Endothelial cell of umbilical vein (primary cell): Measurements from ENCODE around the gene MYOG. TPM values are rescaled to one million over a fixed set of nuclear protein-coding genes. Genes with fewer than 3 reads are reported as not detected.

Experiments used
- BruUV-seq: library from RNA; stranded (reverse); fragments of 400-500 nt; replicated peaks from 2 replicates; lab custom pipeline; 2021; lab: Mats Ljungman, UMichigan
- CTCF ChIA-PET: fragments of 300-600, 350-600 bp; sonication (Branson Sonifier 250); formaldehyde crosslinking; loops from one replicate; lab custom pipeline; 2021; ENCODE audit warnings: antibody characterized with exemption, inconsistent platforms; lab: Charles Lee
- POLR2A ChIA-PET: fragments of 300-600, 350-600 bp; sonication (Branson Sonifier 250); formaldehyde crosslinking; loops from one replicate; lab custom pipeline; 2021; ENCODE audit warnings: antibody characterized with exemption, inconsistent platforms; lab: Charles Lee
- DNase-seq: peaks from one replicate; pipeline ENCODE4 v3.0.0-alpha.2; 2011; ENCODE audit warnings: low read depth, low spot score
- FAIRE-seq: peaks from 2 replicates; lab custom pipeline; 2011; peaks lifted over from hg19 to GRCh38; lab: Jason Lieb, UNC
- H2AFZ ChIP-seq: 2 replicates; pipeline ENCODE4 v1.6.0; 2012; ENCODE audit warnings: low read depth, low read length, control low read depth, inconsistent platforms
- H3K27ac ChIP-seq: 2 replicates; pipeline ENCODE4 v1.5.1; 2011; ENCODE audit warnings: low read depth, mild to moderate bottlenecking, control low read depth, low read length, moderate library complexity; ENCODE audit not compliant: insufficient read depth
- H3K27me3 ChIP-seq, 2 experiments: 2 replicates each; pipeline versions ENCODE4 v1.6.0 to v1.6.1; 2011; ENCODE audit warnings: low read length in 2 of 2, mixed read lengths in 1 of 2; ENCODE audit not compliant: control insufficient read depth in 2 of 2, insufficient read depth in 2 of 2
- H3K36me3 ChIP-seq, 2 experiments: 2 replicates in 1 of 2; 3 replicates in 1 of 2; pipeline ENCODE4 v1.5.1; 2011; ENCODE audit warnings: low read length in 2 of 2, mild to moderate bottlenecking in 1 of 2, moderate library complexity in 1 of 2; ENCODE audit not compliant: control insufficient read depth in 2 of 2, insufficient read depth in 2 of 2; ENCODE audit errors: extremely low read depth in 1 of 2
- H3K4me1 ChIP-seq: 3 replicates; pipeline ENCODE4 v1.5.1; 2011; ENCODE audit warnings: mild to moderate bottlenecking, low read length; ENCODE audit not compliant: control insufficient read depth, insufficient read depth; ENCODE audit errors: extremely low read depth
- H3K4me2 ChIP-seq: 2 replicates; pipeline ENCODE4 v1.6.1; 2011; ENCODE audit warnings: low read length, control low read depth, mixed read lengths; ENCODE audit not compliant: insufficient read depth
- H3K4me3 ChIP-seq, 3 experiments: fragments of 200-600 bp in 1 of 3; sonication (generic), shearing (Covaris generic) in 1 of 3; replicated peaks in 1 of 3; 2 replicates each; pipeline ENCODE4 v1.5.1; 2011 to 2016; ENCODE audit warnings: control low read depth in 3 of 3, low read length in 3 of 3, mild to moderate bottlenecking in 2 of 3, inconsistent platforms in 1 of 3, low read depth in 1 of 3, moderate library complexity in 1 of 3; ENCODE audit not compliant: insufficient read depth in 1 of 3
- H3K79me2 ChIP-seq: 2 replicates; pipeline ENCODE4 v1.6.0; 2012; ENCODE audit warnings: low read length, inconsistent platforms; ENCODE audit not compliant: control insufficient read depth, insufficient read depth
- H3K9ac ChIP-seq: replicated peaks from 2 replicates; pipeline ENCODE3; 2011; ENCODE audit warnings: low read length, control low read depth; ENCODE audit not compliant: insufficient read depth; ENCODE audit errors: extremely low read depth
- H3K9me1 ChIP-seq: replicated peaks from 3 replicates; pipeline ENCODE4 v1.6.0; 2011; ENCODE audit warnings: mild to moderate bottlenecking, low read length; ENCODE audit not compliant: control insufficient read depth, insufficient read depth; ENCODE audit errors: extremely low read depth
- H3K9me3 ChIP-seq: replicated peaks from 2 replicates; pipeline ENCODE4 v1.5.1; 2012; ENCODE audit warnings: low read length, inconsistent platforms; ENCODE audit not compliant: control insufficient read depth, insufficient read depth
- H4K20me1 ChIP-seq: replicated peaks from 2 replicates; pipeline ENCODE3; 2011; ENCODE audit warnings: mild to moderate bottlenecking, low read length; ENCODE audit not compliant: control insufficient read depth, insufficient read depth; ENCODE audit errors: extremely low read depth
- EZH2 ChIP-seq: IDR thresholded peaks from 2 replicates; pipeline ENCODE4 v1.6.1; 2012; ENCODE audit warnings: borderline replicate concordance, low read depth, mild to moderate bottlenecking, moderate library complexity, low read length, inconsistent platforms; ENCODE audit not compliant: severe bottlenecking
- FOS ChIP-seq: IDR thresholded peaks from 2 replicates; pipeline ENCODE4 v1.6.1; 2011; ENCODE audit warnings: mild to moderate bottlenecking, low read length, moderate library complexity, borderline replicate concordance; ENCODE audit not compliant: insufficient read depth
- JUN ChIP-seq: IDR thresholded peaks from 2 replicates; pipeline ENCODE4 v1.6.1; 2011; ENCODE audit warnings: borderline replicate concordance, low read depth; ENCODE audit not compliant: insufficient read length, insufficient read depth
- POLR2A ChIP-seq: IDR thresholded peaks from 2 replicates; pipeline ENCODE4 v1.6.1; 2012; ENCODE audit warnings: low read depth, mild to moderate bottlenecking, control low read depth, low read length
- dilution Hi-C: fragments of 300-500 bp; cut with MboI; formaldehyde crosslinking; loops from one replicate; pipeline ENCODE4 v1.15.0; 2019; ENCODE audit warnings: low sequenced_read_pairs; ENCODE audit not compliant: extremely low pct_ligation_motif_present
- intact Hi-C: fragments of 100-400 bp; cut with micrococcal nuclease; formaldehyde crosslinking; loops from one replicate; pipeline ENCODE4 v1.10.0; 2022
- polyA plus RNA-seq, 4 experiments: library from polyadenylated mRNA; depleted of rRNA in 3 of 4; stranded (reverse) in 3 of 4; unstranded in 1 of 4; fragments of >200 nt; gene quantifications; 2 replicates each; pipeline versions ENCODE4 v1.2.1 to v1.2.3, GENCODE V29; 2011 to 2012; ENCODE audit warnings: missing spikeins in 1 of 4
- total RNA-seq: library from RNA; stranded (reverse); gene quantifications from 2 replicates; pipeline ENCODE4 v1.2.3, GENCODE V29; 2021

The MYOG gene
- total and polyA plus RNA-seq, 2 donors (not counting 3 experiments of a cell fraction or from before 2014, with no cell fraction given): not detected

DNA sequence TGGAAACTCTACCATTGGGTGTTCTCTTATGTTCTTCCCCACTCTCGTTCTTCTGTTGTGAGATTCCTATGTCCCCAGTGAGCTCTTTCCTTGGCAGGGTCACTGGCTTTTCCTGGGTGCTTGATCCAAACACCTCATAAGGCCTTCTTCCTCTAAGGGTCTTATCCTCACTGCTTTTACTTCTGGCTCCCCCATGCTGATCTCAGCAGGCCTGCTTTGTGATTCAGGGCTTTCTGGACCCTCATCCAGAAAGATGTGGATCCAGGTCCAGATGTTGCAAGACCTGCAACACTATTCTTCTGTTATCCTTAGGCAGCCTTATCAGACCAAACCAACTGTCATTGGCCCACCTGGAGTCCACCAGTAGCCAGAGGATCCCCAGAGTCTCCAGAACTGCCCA, 11.2 kb upstream of the MYOG start:
- FAIRE-seq (no peak), DNase-seq (no peak)
- CTCF ChIA-PET: interaction anchor here (1.8 to 3.1 kb wide), 2 partner anchors 13 to 21 kb away, joined by 8 to 14 read pairs; no protein-coding TSS in a partner anchor
- Histone ChIP-seq H3K27ac (no peak overlapping the region), H3K4me1 (no peaks in the 10 kb centered on the region), H2AFZ (no peak overlapping the region), H3K79me2 (no peaks in the 10 kb centered on the region), H3K27me3 (peaks cover 2 to 21% of the 10 kb centered on the region in 2 experiments), H3K9me1 (no peaks in the 10 kb centered on the region), H3K9ac (no peak overlapping the region), H3K36me3 (no peaks in the 10 kb centered on the region), H3K4me3 (no peak overlapping the region), H3K9me3 (no peaks in the 10 kb centered on the region), H4K20me1 (no peaks in the 10 kb centered on the region), H3K4me2 (no peak overlapping the region)
- intact Hi-C loops (no loop called here), dilution Hi-C loops (no loop called here)
- no TSS peak for BruUV-seq
- no peak for TF ChIP-seq EZH2
- TF ChIP-seq JUN: no peak
- TF ChIP-seq FOS: no peak
- POLR2A ChIA-PET: no interaction called here

DNA sequence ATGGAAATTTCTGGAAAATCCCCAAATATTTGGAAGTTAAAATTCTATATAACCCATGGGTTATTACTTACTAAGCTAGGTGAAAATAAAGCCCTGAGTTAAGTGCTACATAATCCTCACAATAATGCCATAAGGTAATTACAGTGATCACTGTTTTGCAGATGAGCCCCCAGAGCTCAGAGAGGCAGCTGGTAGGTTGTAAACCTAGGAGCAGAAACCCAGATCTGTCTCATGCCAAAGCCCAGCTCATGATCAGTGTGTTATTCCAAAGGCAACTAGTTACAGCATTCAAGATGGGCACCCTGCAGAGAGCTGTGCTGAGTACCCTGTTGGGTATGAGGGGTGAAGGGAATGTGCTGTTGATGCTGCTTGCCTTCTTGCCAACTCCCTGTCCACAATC, 10.8 kb upstream of the MYOG start:
- no peak overlapping the region for H3K4me2 ChIP-seq
- FAIRE-seq: no peak

More for the DNA sequence above, 10.8 kb upstream of the MYOG start:
- Histone ChIP-seq H3K4me3 (no peak overlapping the region), H2AFZ (no peak overlapping the region), H3K9me1 (no peaks in the 10 kb centered on the region), H3K36me3 (no peaks in the 10 kb centered on the region), H3K27me3 (peaks cover 2 to 21% of the 10 kb centered on the region in 2 experiments), H3K4me1 (no peaks in the 10 kb centered on the region), H3K79me2 (no peaks in the 10 kb centered on the region), H4K20me1 (no peaks in the 10 kb centered on the region), H3K9me3 (no peaks in the 10 kb centered on the region), H3K27ac (no peak overlapping the region), H3K9ac (no peak overlapping the region)
- intact Hi-C loops (no loop called here), dilution Hi-C loops (no loop called here)
- no peak for DNase-seq
- CTCF ChIA-PET: interaction anchor here (1.8 to 3.1 kb wide), 2 partner anchors 12 to 22 kb away, joined by 8 to 14 read pairs; no protein-coding TSS in a partner anchor
- no TSS peak for BruUV-seq
- TF ChIP-seq POLR2A (no peak), EZH2 (no peak), JUN (no peak)
- POLR2A ChIA-PET: no interaction called here
